CD14-positive monocyte (primary cell): ENCODE results near the gene POLR2L. TPM values are rescaled to one million over a fixed set of nuclear protein-coding genes. Genes with fewer than 3 reads are reported as not detected.

Experiments used
- DNase-seq, 3 donors: peaks; one replicate each; pipeline ENCODE4 v3.0.0-alpha.2; 2011 to 2022
- H2AFZ ChIP-seq: 2 replicates; pipeline ENCODE4 v1.6.0; 2012; ENCODE audit warnings: mild to moderate bottlenecking, low read depth, low read length, inconsistent platforms; ENCODE audit not compliant: insufficient read depth, poor library complexity, severe bottlenecking
- H3K27ac ChIP-seq, 2 donors: 1 replicate in 1 of 2; 2 replicates in 1 of 2; pipeline ENCODE4 v1.5.1; 2012 to 2013; ENCODE audit warnings: low read length in 2 of 2, control low read depth in 1 of 2, inconsistent platforms in 1 of 2, low read depth in 1 of 2, mild to moderate bottlenecking in 1 of 2
- H3K27me3 ChIP-seq, 2 donors: one replicate each; pipeline versions ENCODE4 v1.6.0 to v1.6.1; 2011 to 2013; ENCODE audit warnings: low read length in 2 of 2; ENCODE audit not compliant: control insufficient read depth in 2 of 2, insufficient read depth in 2 of 2
- H3K36me3 ChIP-seq, 2 donors: replicated peaks in 1 of 2; 1 replicate in 1 of 2; 2 replicates in 1 of 2; pipeline versions ENCODE4 v1.5.1 to v1.6.1; 2012 to 2013; ENCODE audit warnings: low read length in 2 of 2, control low read depth in 1 of 2, inconsistent platforms in 1 of 2, mild to moderate bottlenecking in 1 of 2; ENCODE audit not compliant: insufficient read depth in 2 of 2, control insufficient read depth in 1 of 2
- H3K4me1 ChIP-seq, 2 donors: 1 replicate in 1 of 2; 2 replicates in 1 of 2; pipeline versions ENCODE4 v1.5.1 to v1.6.1; 2012 to 2013; ENCODE audit warnings: low read length in 2 of 2, control low read depth in 1 of 2, inconsistent platforms in 1 of 2, mild to moderate bottlenecking in 1 of 2, moderate library complexity in 1 of 2; ENCODE audit not compliant: insufficient read depth in 2 of 2, control insufficient read depth in 1 of 2
- H3K4me2 ChIP-seq: replicated peaks from 2 replicates; pipeline ENCODE3; 2012; ENCODE audit warnings: low read length, moderate library complexity, mild to moderate bottlenecking; ENCODE audit not compliant: poor library complexity, severe bottlenecking; ENCODE audit errors: extremely low read depth
- H3K4me3 ChIP-seq, 3 experiments: fragments of 200-600 bp in 1 of 3; sonication (generic) in 1 of 3; replicated peaks in 1 of 3; 1 replicate in 2 of 3; 2 replicates in 1 of 3; pipeline ENCODE4 v1.5.1; 2011 to 2013; ENCODE audit warnings: low read length in 3 of 3, mild to moderate bottlenecking in 3 of 3, control low read depth in 2 of 3, low read depth in 2 of 3, inconsistent platforms in 1 of 3, moderate library complexity in 1 of 3
- H3K79me2 ChIP-seq: 2 replicates; pipeline ENCODE4 v1.6.0; 2012; ENCODE audit warnings: mild to moderate bottlenecking, control low read depth, inconsistent platforms, low read length, moderate library complexity; ENCODE audit not compliant: insufficient read depth
- H3K9ac ChIP-seq: 2 replicates; pipeline ENCODE4 v1.6.0; 2017; ENCODE audit warnings: low read length, mild to moderate bottlenecking; ENCODE audit not compliant: insufficient read depth, poor library complexity, severe bottlenecking
- H3K9me3 ChIP-seq, 2 donors: replicated peaks in 1 of 2; 1 replicate in 1 of 2; 2 replicates in 1 of 2; pipeline versions ENCODE4 v1.5.1 to v1.6.1; 2012 to 2013; ENCODE audit warnings: low read length in 2 of 2, control low read depth in 1 of 2; ENCODE audit not compliant: control insufficient read depth in 1 of 2, insufficient read depth in 1 of 2
- H4K20me1 ChIP-seq: 2 replicates; pipeline ENCODE4 v1.6.0; 2012; ENCODE audit warnings: mild to moderate bottlenecking, low read length, control low read depth, moderate library complexity; ENCODE audit not compliant: insufficient read depth
- H3K27ac Mint-ChIP-seq, 7 donors: one replicate each; pipeline ENCODE4 v1.8.0; 2020; ENCODE audit warnings: mild to moderate bottlenecking in 7 of 7, mixed read lengths in 7 of 7, moderate library complexity in 6 of 7, inconsistent platforms in 2 of 7
- H3K27me3 Mint-ChIP-seq, 3 donors: one replicate each; pipeline ENCODE4 v1.8.0; 2021 to 2022; ENCODE audit warnings: low read depth in 3 of 3, mild to moderate bottlenecking in 3 of 3, mixed read lengths in 3 of 3, moderate library complexity in 3 of 3, inconsistent platforms in 1 of 3
- H3K36me3 Mint-ChIP-seq, 2 donors: one replicate each; pipeline ENCODE4 v1.8.0; 2020; ENCODE audit warnings: mixed read lengths in 2 of 2, inconsistent platforms in 1 of 2, mild to moderate bottlenecking in 1 of 2
- H3K4me1 Mint-ChIP-seq: one replicate; pipeline ENCODE4 v1.8.0; 2020; ENCODE audit warnings: mild to moderate bottlenecking, mixed read lengths
- H3K4me3 Mint-ChIP-seq, 2 donors: one replicate each; pipeline ENCODE4 v1.8.0; 2020; ENCODE audit warnings: mild to moderate bottlenecking in 2 of 2, mixed read lengths in 2 of 2, moderate library complexity in 1 of 2
- H3K9me3 Mint-ChIP-seq, 7 donors: one replicate each; pipeline ENCODE4 v1.8.0; 2020 to 2022; ENCODE audit warnings: mixed read lengths in 7 of 7, mild to moderate bottlenecking in 6 of 7, moderate library complexity in 6 of 7, inconsistent platforms in 2 of 7
- WGBS: methylation state at CpG from one replicate; pipeline ENCODE4 v1.1.5; 2013; ENCODE audit warnings: missing lambda C conversion rate; ENCODE audit not compliant: insufficient coverage; 5-methylcytosine and 5-hydroxymethylcytosine counted together
- intact Hi-C, 2 donors: fragments of 100-400 bp; cut with micrococcal nuclease; formaldehyde crosslinking; loops; one replicate each; pipeline versions ENCODE4 v1.15.0 to v1.15.1; 2023
- polyA plus RNA-seq, 3 donors: library from polyadenylated mRNA; depleted of rRNA in 1 of 3; unstranded in 2 of 3; stranded (reverse) in 1 of 3; fragments of 300-500 nt in 2 of 3; fragments of >200 nt in 1 of 3; fragmentation: Illumina TruSeq in 2 of 3; gene quantifications; 1 replicate in 2 of 3; 2 replicates in 1 of 3; pipeline ENCODE4 v1.2.3, GENCODE V29; 2012 to 2021
- TF ChIP-seq, protein P1 (sequence below): fragments of 200-600 bp; IDR thresholded peaks from one replicate; pipeline ENCODE4 v1.8.0; 2022; ENCODE audit warnings: antibody characterized with exemption, mild to moderate bottlenecking

POLR2L gene
- polyA plus RNA-seq, 3 donors = 93.9 to 133 (median 110) TPM

DNA sequence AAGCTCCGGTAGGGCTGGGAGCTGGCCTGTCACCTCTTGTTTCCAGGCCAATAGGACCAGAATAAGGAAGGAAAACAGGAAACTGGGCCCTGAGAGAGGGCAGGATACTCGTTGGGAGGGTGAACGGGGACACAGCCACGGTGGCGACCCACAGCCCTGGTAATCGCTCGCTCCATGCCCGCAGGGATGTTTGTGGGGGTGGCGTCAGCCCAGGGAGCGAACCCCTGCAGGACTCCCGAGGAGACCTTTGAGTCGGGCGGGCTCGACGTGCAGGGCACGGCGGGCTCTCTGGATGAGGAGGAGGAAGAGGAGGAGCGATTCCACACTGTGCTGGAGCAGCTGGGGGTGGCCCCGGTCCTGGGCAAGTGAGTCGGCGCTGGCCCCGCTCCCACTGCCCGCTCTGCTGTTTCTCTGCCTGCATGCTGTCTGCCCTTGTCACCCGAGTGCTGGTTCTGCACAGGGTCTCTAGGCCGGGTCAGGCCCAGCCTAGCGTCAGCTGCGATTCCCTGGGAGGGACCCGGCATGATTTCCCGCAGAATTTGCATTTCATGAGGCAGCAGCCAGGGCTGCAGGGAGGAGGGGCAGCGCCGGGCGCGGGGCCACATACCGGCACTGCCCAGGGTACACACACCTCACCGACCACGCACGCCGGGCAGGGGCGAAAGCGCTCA, 13.0 kb downstream of the POLR2L start:
- H3K27me3 ChIP-seq = peaks cover 10 to 56% of the 10 kb centered on the region in 2 donors
- intact Hi-C loops = no loop called here
- H3K4me3 ChIP-seq = peak overlapping the region; percentile 29 to 77 (median 43)
- Mint-ChIP-seq H3K27me3 (peaks cover 47 to 69% (median 53%) of the 10 kb centered on the region in 3 donors), H3K9me3 (peaks cover 0 to 18% (median 1%) of the 10 kb centered on the region in 7 donors), H3K4me1 (peaks cover 64% of the 10 kb centered on the region), H3K4me3 (peak overlapping the region; percentile 78 to 92), H3K36me3 (peaks cover 17 to 21% of the 10 kb centered on the region in 2 donors), H3K27ac (peak overlapping the region in 2 of 7 donors; percentile 36 to 45)
- H3K4me1 ChIP-seq = peaks cover 76 to 89% of the 10 kb centered on the region in 2 donors
- H2AFZ ChIP-seq = peak overlapping the region; percentile 54
- TF ChIP-seq, protein P1, sequence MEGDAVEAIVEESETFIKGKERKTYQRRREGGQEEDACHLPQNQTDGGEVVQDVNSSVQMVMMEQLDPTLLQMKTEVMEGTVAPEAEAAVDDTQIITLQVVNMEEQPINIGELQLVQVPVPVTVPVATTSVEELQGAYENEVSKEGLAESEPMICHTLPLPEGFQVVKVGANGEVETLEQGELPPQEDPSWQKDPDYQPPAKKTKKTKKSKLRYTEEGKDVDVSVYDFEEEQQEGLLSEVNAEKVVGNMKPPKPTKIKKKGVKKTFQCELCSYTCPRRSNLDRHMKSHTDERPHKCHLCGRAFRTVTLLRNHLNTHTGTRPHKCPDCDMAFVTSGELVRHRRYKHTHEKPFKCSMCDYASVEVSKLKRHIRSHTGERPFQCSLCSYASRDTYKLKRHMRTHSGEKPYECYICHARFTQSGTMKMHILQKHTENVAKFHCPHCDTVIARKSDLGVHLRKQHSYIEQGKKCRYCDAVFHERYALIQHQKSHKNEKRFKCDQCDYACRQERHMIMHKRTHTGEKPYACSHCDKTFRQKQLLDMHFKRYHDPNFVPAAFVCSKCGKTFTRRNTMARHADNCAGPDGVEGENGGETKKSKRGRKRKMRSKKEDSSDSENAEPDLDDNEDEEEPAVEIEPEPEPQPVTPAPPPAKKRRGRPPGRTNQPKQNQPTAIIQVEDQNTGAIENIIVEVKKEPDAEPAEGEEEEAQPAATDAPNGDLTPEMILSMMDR = no peak
- 1% methylated on average over 39 of the region's 40 CpGs for WGBS
- H3K4me2 ChIP-seq = peak overlapping the region; percentile 89
- no peak overlapping the region for H3K27ac ChIP-seq
- H3K9me3 ChIP-seq = no peaks in the 10 kb centered on the region
- no peak for DNase-seq
- peaks cover 14% of the 10 kb centered on the region for H3K79me2 ChIP-seq
- H3K9ac ChIP-seq = peak overlapping the region; percentile 31
- H3K36me3 ChIP-seq = peaks cover 9 to 16% of the 10 kb centered on the region in 2 donors
- H4K20me1 ChIP-seq = peaks cover 50% of the 10 kb centered on the region

DNA sequence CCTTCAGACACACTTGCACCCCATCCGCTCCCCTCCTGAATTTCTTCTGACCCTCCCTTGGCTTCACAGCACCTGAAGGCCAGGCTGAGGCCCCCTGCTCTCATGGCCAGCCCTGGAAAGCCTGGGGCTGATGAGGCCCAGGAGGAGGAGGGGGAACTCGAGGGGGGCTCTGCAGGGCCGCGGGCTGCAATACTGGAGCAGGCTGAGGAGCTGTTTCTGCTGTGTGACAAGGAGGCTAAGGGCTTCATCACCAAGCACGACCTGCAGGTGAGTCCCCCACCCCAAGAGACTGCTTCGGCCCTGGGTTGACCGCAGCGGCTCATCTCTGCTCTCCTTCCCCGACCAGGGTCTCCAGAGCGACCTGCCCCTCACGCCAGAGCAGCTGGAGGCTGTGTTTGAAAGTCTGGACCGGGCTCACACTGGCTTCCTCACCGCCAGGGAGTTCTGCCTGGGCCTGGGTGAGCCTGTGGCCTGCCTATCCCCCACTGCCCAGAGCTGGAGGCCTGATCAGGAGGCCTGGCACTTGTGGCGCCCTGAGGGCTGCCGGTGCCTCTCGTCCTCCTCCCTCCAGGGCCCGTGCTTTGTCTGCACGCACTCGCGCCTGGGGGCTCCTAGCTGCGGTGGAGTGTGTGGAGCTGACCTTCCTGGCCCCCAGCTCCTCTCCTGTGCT, 13.7 kb downstream of the POLR2L start:
- Histone ChIP-seq H2AFZ (peak overlapping the region; percentile 54), H3K27me3 (peaks cover 10 to 55% of the 10 kb centered on the region in 2 donors), H3K27ac (no peak overlapping the region), H3K9me3 (no peaks in the 10 kb centered on the region), H3K9ac (no peak overlapping the region), H3K79me2 (peaks cover 14% of the 10 kb centered on the region), H3K4me2 (peak overlapping the region; percentile 89), H3K4me3 (peak overlapping the region in 2 of 3 experiments; percentile 43 to 77), H3K36me3 (peaks cover 15 to 22% of the 10 kb centered on the region in 2 donors), H3K4me1 (peaks cover 70 to 82% of the 10 kb centered on the region in 2 donors), H4K20me1 (peaks cover 50% of the 10 kb centered on the region)
- Mint-ChIP-seq H3K36me3 (peaks cover 23 to 25% of the 10 kb centered on the region in 2 donors), H3K4me1 (peaks cover 57% of the 10 kb centered on the region), H3K27me3 (peaks cover 47 to 62% (median 53%) of the 10 kb centered on the region in 3 donors), H3K9me3 (peaks cover 0 to 18% (median 1%) of the 10 kb centered on the region in 7 donors), H3K4me3 (peak overlapping the region; percentile 78 to 92), H3K27ac (peak overlapping the region in 1 of 7 donors; percentile 30)
- intact Hi-C loops = no loop called here
- TF ChIP-seq, protein P1 = no peak
- no peak for DNase-seq
- 58% methylated on average over 14 of the region's 21 CpGs for WGBS
